Measurements from ENCODE around the gene CYP26C1.

Gene CYP26C1

DNA sequence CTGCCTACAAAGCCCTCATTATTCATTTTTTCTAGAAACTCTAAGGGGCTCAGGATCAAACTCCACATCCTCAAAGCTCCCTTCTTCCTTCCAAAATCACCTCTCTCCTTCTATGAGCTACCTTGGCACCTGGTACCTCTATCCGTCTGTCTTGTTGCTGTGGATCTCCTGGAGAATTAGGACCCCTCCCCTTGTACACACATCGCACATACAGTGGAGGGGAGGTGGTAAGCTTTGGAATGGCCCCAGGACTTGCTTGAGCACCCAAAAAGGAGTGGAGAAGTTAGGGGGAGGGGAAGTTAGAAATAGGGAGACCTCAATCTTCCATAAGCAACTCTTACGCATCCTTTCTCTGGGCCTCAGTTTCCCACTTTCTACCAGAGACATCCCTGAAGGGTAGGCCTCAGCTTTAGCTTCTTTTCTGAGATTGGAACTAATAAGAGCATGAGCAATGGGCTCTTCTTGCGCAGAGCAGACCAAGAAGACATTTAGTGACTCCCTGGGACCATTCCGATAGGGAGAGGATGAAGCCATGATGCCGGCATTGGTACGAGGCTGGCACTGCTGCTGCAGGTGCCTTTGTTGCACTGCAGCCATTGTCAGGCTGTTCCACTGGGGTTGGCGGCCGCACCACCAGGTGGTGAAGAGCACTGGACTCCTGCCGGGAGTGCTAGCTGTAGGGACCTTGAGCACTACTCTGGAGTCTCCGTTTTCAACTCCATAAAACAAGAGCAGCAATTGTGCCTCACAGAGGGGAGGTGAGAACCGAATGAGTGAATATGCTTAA is 4.5 kb downstream of the CYP26C1 start:
- DNase-seq: no peak

GRCh38 chr10:93065675-93066543 is 5.3 kb downstream of the CYP26C1 start:
- no peak for DNase-seq

GRCh38 chr10:93066544-93066913 is 5.9 kb downstream of the CYP26C1 start:
- DNase-seq: no peak

DNA sequence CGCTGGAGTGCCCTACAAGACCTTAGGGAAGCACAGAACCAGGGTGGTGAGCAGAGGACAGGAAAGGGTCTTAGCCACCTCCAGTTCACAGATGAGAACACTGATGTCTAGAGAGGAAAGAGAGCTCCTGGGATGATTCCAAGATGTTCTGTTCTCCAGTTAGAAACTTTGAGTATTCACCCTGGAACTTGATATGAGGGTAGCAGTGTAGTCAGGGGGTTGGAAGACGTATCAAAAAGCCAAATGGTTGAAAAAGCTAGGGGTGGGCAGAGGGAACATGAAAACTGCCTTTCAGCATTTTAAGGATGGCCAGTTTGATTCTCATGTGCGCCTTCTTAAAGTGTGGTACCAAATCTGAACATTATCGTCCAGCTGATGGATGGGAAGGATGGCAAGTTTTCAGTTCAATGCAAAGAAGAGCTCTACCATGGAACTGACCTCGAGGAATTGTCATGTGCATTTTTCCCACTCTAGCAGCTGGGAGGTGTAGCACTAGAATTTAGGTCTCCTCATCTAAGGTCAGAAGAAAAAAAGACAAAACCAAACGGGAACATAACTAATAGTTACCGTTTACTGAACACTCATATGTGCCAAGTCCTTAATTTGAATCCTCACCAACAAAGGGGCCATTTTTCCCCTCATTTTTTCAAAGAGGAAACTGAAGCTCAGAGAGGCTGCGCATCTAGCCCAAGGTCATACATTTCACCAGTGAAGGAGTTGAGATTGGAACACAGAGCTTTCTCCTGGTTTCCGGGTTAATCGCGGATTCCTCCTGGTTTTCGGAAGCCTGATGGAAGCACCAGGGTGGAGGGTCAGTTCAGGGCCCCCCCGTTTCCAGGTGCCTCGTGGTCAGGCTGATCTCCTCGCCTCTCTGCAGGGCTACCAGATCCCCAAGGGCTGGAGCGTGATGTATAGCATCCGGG is 7.1 kb downstream of the CYP26C1 start:
- no peak for DNase-seq

DNA sequence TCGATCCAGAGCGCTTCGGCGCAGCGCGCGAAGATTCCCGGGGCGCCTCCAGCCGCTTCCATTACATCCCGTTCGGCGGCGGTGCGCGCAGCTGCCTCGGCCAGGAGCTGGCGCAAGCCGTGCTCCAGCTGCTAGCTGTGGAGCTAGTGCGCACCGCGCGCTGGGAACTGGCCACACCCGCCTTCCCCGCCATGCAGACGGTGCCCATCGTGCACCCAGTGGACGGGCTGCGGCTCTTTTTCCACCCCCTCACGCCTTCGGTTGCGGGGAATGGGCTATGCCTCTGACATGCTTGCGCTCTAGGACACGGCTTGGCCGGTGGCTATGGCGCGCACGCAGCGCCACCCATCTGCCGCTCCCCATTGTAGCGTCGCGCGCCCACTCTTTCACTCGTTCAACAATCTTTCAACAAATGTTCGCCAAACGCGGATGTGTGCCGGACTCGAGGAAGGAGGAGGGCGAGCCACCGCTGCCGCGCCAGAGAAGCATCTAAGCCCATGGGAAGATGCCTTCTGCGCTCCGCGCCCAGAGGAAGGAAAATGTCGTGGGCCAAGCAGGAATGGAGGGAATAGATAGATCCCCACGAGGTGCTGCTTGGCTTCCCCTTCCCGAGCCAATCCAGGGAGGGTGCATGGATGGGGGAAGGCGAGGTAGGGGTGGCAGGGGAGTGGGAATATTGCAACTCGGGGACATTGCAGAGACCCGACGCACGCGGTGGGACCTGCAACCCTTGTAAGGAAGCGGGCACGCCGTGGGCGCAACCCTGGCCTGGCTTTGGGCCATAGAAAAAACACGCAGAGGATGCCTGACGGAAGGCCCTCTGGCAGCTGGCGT is 8.0 kb downstream of the CYP26C1 start:
- no peak for DNase-seq

- DNase-seq: no peak
Measured at GRCh38 chr10:93069245-93069561, 8.6 kb downstream of the CYP26C1 start.

- no peak for DNase-seq
Measured at GRCh38 chr10:93070378-93071176, 10.0 kb downstream of the CYP26C1 start.

DNA sequence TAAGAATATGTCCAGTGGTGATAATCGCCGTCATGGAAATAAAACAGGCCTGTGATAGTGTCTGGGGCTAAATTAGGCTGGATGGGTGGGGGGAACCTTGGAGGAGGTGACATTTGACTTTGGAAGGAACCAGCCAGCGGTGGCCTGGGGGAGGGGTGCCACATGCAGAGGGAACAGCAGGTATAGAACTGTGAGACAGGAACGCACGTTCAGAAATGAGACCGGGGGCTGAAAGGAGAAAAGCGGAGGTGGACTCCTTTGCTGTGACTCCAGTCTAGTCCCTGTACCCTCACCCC is 10.5 kb downstream of the CYP26C1 start:
- DNase-seq: no peak

DNA sequence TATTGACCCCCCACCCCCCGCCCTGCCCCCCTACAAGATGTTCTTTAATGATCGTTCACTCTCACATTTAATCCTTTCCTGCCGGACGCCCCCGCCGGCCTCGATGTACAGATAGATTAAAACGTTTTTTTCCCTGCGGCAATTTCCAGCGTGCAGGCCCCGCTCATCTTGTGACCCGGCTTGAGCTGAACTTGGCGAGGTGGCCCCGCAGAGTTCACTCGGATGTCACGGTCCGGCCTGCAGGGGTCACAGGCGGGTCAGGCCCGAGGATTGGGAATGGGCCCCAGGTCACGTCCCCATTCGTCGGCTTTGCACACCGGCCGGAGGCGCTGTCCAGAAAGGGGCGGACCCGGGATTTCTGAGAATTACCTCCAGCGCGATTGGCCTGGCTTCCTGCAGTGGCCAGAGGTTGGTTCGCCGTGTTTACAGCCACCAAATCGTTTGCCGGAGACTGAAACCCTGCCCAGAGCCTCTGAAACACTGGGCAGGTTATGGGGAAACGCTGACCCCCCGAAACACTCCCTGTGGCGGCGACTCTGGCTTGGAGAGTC is 11.2 kb downstream of the CYP26C1 start:
- DNase-seq: no peak

GRCh38 chr10:93072225-93072712 is 11.7 kb downstream of the CYP26C1 start:
- no peak for DNase-seq

GRCh38 chr10:93072713-93073538 is 12.3 kb downstream of the CYP26C1 start:
- DNase-seq: no peak

DNA sequence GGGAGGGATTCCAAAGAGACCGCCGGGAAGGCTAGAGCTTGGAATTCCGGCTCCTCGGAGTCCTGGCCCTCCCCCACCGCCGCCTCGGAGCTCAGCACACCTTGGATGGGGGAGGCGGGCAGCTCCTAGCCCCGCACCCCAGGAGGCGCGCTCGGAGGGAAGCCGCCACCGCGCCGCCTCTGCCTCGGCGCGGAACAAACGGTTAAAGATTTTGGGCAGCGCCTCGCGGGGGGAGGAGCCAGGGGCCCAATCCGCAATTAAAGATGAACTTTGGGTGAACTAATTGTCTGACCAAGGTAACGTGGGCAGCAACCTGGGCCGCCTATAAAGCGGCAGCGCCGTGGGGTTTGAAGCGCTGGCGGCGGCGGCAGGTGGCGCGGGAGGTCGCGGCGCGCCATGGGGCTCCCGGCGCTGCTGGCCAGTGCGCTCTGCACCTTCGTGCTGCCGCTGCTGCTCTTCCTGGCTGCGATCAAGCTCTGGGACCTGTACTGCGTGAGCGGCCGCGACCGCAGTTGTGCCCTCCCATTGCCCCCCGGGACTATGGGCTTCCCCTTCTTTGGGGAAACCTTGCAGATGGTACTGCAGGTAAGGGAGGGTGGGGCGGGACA is 13.0 kb downstream of the CYP26C1 start, which contains the start of gene CYP26A1:
Gene CYP26A1 (plus strand): TSS at position 355 of the 608 bp plus-strand sequence. CDS start 42 bp downstream, at position 397.
- no peak for DNase-seq

GRCh38 chr10:93074147-93074596 is 13.6 kb downstream of the CYP26C1 start:
- no peak for DNase-seq

GRCh38 chr10:93074597-93075368 is 14.2 kb downstream of the CYP26C1 start:
- no peak for DNase-seq

DNA sequence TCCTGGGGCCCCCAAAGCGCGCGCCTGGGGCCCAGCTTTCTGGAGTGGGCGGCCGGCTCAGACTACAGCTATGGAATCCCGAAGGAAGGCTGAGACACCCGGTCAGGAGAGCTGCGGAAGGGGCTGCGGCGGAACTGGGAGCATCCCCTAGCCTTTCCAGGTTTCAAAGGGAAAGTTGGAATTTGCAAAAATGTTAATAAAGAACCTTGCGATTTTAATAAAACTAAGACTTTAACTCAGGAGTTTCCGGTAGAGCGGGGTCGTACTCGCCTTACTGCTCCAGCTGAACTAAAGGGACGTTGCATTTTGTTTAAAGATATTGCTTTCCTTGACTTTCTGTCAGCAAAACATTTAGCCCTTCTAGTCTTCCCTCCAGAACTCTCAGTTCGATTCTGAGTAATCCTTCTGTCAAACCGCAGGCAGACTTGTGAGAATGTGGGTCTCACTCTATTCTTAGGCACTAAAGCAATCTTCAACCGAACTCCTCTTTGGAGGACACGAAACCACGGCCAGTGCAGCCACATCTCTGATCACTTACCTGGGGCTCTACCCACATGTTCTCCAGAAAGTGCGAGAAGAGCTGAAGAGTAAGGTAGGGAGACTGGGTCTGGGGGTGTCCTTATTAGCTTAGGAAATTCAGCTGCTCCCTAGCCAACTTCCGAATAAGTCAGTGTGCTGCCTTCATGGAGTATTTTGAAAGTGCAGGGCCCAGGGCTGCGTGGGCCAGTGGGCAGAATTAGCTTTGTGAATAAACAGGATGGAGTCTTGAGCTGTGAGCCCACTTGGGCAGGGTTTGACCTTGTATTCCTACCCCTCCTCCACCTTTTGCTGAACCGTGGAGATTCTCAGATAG is 15.0 kb downstream of the CYP26C1 start:
- no peak for DNase-seq

DNA sequence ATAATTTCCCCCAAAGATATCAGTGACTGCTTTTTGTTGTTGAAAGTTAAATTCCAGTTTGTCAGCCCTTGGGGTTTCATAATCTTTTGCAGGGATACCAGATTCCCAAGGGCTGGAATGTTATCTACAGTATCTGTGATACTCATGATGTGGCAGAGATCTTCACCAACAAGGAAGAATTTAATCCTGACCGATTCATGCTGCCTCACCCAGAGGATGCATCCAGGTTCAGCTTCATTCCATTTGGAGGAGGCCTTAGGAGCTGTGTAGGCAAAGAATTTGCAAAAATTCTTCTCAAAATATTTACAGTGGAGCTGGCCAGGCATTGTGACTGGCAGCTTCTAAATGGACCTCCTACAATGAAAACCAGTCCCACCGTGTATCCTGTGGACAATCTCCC is 16.3 kb downstream of the CYP26C1 start:
- no peak for DNase-seq

DNA sequence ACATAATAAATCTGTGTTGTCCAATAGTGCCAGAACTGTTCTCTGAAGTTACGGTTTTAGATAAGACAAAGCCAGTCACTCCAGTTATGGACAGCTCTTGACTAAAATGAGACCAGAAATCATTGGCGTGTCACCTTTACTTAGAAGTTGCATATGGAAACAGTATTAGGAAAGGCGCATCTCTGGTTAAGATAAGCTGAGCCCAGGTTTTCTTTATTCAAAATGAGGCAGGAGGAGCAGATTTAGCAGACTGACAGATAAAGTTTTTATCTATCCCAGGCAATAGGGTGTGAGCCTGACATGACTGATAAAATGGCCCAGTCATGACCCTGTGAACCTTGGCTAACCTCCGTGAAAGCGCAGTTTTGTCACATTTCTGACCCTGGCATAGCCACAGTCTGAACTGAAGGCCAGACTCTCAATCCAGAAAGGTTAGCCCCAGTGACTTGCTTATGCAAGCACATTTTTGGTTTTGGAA is 17.3 kb downstream of the CYP26C1 start:
- DNase-seq: no peak
